ENCODE results near the gene SPI1. TPM values are rescaled to one million over a fixed set of nuclear protein-coding genes. Genes with fewer than 3 reads are reported as not detected.

The SPI1 gene
- total and polyA plus RNA-seq, 2 donors (not counting 1 experiment from before 2014, with no cell fraction given) = 98.3 to 119 TPM

- Histone ChIP-seq H3K9me3 (ENCODE audit: control extremely low read depth in 1 of 3, control insufficient read depth in 2 of 3, insufficient read depth in 1 of 3, low read length in 2 of 3) (no peaks in the 10 kb centered on the region), H3K4me1 (ENCODE audit: control insufficient read depth in 2 of 2, insufficient read depth in 2 of 2, low read length in 2 of 2) (peaks cover 16 to 25% of the 10 kb centered on the region in 2 donors), H4K20me1 (ENCODE audit: control insufficient read depth, insufficient read depth, low read length, poor library complexity, severe bottlenecking) (no peaks in the 10 kb centered on the region), H2AFZ (ENCODE audit: insufficient read depth, low read depth, low read length, poor library complexity, severe bottlenecking) (no peak overlapping the region), H3K4me2 (replicated peaks; ENCODE audit: low read depth, low read length, poor library complexity, severe bottlenecking) (no peak overlapping the region), H3K36me3 (replicated peaks in 1 of 2; ENCODE audit: control extremely low read depth in 1 of 2, control insufficient read depth in 1 of 2, extremely low read depth in 1 of 2, insufficient read depth in 2 of 2, low read length in 1 of 2) (peaks cover 0 to 17% of the 10 kb centered on the region in 2 experiments), H3K27me3 (replicated peaks in 1 of 4; ENCODE audit: control extremely low read depth in 1 of 4, control insufficient read depth in 3 of 4, insufficient read depth in 4 of 4, low read length in 3 of 4) (no peaks in the 10 kb centered on the region), H3K27ac (ENCODE audit: low read length in 2 of 2) (peak overlapping the region in 1 of 2 donors; percentile 30), H3K4me3 (ENCODE audit: control extremely low read depth in 1 of 5, extremely low read depth in 1 of 5, insufficient read depth in 1 of 5, low read depth in 2 of 5, low read length in 4 of 5) (no peak overlapping the region), H3K9ac (ENCODE audit: low read length) (no peak overlapping the region), H3K79me2 (ENCODE audit: control insufficient read depth, insufficient read depth, low read length) (no peaks in the 10 kb centered on the region)
- intact Hi-C loops (cut with micrococcal nuclease) = no loop called here
- ATAC-seq (ENCODE audit: low read depth) (no peak), DNase-seq (peak; percentile 25)
- Mint-ChIP-seq H3K4me1 (peaks cover 25% of the 10 kb centered on the region), H3K9me3 (ENCODE audit: insufficient read depth) (no peaks in the 10 kb centered on the region), H3K4me3 (peak overlapping the region; percentile 53), H3K27ac (peak overlapping the region; percentile 56), H3K27me3 (no peaks in the 10 kb centered on the region)
- CTCF ChIA-PET = interaction anchor here (0.7 to 19.1 kb wide), 24 partner anchors 8 to 443 kb away, joined by 3 to 345 read pairs (median 10); partner anchors contain the start of genes ACP2, ARFGAP2, DDB2 and PSMC3
- 83% methylated on average over 12 of the region's 12 CpGs for WGBS (ENCODE audit: insufficient coverage)
- TF ChIP-seq EZH2 (IDR thresholded peaks at IDR 0.05; ENCODE audit: borderline replicate concordance, insufficient read depth, low read depth, low read length, poor library complexity, severe bottlenecking) = no peak
- POLR2A ChIA-PET = interaction anchor here (1.1 kb wide), 1 partner anchor 32 kb away, joined by 3 read pairs; the partner anchor contains the start of gene SPI1
Measured at GRCh38 chr11:47410370-47411264, 32.3 kb upstream of the SPI1 start.

DNA sequence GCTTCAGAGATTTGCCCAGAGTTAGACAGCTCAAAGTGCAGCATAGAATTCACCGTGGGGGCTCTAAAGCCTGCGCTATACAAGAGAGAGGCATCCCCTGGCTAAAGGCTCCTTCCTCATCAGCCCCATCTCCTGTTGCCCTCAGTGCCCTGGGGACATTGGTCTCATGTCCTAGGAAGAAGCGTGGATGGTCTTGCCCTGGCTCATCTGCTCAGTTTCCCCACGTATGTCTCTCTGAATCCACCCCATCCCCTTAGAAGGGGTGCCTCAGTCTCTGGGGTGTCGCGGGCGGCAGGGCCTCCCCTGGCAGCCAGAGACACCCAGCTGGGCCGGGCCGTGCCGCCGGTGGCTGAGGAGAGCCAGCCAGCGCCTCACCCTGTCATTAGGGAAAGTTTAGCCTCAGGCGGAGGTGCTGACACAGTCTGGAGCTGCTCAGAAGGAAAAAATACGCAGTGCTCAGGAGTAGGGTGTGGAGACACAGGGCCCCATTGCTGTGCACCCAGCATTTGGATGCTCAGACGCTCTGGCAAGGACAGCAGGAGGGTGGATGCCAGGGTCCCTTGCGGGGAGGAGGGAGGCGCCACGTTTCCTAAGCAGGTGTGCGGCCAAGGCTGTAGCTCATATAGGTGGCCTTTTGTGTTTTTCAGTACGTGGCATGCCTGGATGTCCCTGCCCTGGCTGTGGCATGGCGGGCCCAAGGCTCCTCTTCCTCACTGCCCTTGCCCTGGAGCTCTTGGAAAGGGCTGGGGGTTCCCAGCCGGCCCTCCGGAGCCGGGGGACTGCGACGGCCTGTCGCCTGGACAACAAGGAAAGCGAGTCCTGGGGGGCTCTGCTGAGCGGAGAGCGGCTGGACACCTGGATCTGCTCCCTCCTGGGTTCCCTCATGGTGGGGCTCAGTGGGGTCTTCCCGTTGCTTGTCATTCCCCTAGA is 31.4 kb upstream of the SPI1 start:
- H3K4me1 Mint-ChIP-seq = peaks cover 27% of the 10 kb centered on the region
- no peaks in the 10 kb centered on the region for H3K9me3 ChIP-seq (ENCODE audit: control extremely low read depth in 1 of 3, control insufficient read depth in 2 of 3, insufficient read depth in 1 of 3, low read length in 2 of 3)
- H3K9me3 Mint-ChIP-seq (ENCODE audit: insufficient read depth) = no peaks in the 10 kb centered on the region
- no peaks in the 10 kb centered on the region for H3K27me3 Mint-ChIP-seq
- H3K9ac ChIP-seq (ENCODE audit: low read length) = peak overlapping the region; percentile 75
- no peaks in the 10 kb centered on the region for H3K27me3 ChIP-seq (replicated peaks in 1 of 4; ENCODE audit: control extremely low read depth in 1 of 4, control insufficient read depth in 3 of 4, insufficient read depth in 4 of 4, low read length in 3 of 4)
- no peaks in the 10 kb centered on the region for H3K79me2 ChIP-seq (ENCODE audit: control insufficient read depth, insufficient read depth, low read length)
- peak overlapping the region; percentile 94 for H3K27ac Mint-ChIP-seq
- CTCF ChIA-PET = interaction anchor here (0.8 to 19.1 kb wide), 15 partner anchors 11 to 231 kb away, joined by 3 to 345 read pairs (median 6); partner anchors contain the start of genes ACP2, ARFGAP2, DDB2 and MADD
- H3K4me1 ChIP-seq (ENCODE audit: control insufficient read depth in 2 of 2, insufficient read depth in 2 of 2, low read length in 2 of 2) = peaks cover 16 to 25% of the 10 kb centered on the region in 2 donors
- H4K20me1 ChIP-seq (ENCODE audit: control insufficient read depth, insufficient read depth, low read length, poor library complexity, severe bottlenecking) = no peaks in the 10 kb centered on the region
- 95% methylated on average over 28 of the region's 31 CpGs for WGBS (ENCODE audit: insufficient coverage)
- H3K4me3 ChIP-seq (ENCODE audit: control extremely low read depth in 1 of 5, extremely low read depth in 1 of 5, insufficient read depth in 1 of 5, low read depth in 2 of 5, low read length in 4 of 5) = no peak overlapping the region
- POLR2A ChIA-PET = interaction anchor here (0.6 to 1.3 kb wide), 5 partner anchors 16 to 203 kb away, joined by 3 to 9 read pairs (median 5); partner anchors contain the start of genes ACP2 and SPI1
- peak overlapping the region; percentile 74 to 89 for H3K27ac ChIP-seq (ENCODE audit: low read length in 2 of 2)
- intact Hi-C loops (cut with micrococcal nuclease) = loop anchor here (2.0 to 10.0 kb wide), 3 partner anchors 143 to 445 kb away; partner anchors contain the start of genes CELF1 and FNBP4
- TF ChIP-seq, protein P1, sequence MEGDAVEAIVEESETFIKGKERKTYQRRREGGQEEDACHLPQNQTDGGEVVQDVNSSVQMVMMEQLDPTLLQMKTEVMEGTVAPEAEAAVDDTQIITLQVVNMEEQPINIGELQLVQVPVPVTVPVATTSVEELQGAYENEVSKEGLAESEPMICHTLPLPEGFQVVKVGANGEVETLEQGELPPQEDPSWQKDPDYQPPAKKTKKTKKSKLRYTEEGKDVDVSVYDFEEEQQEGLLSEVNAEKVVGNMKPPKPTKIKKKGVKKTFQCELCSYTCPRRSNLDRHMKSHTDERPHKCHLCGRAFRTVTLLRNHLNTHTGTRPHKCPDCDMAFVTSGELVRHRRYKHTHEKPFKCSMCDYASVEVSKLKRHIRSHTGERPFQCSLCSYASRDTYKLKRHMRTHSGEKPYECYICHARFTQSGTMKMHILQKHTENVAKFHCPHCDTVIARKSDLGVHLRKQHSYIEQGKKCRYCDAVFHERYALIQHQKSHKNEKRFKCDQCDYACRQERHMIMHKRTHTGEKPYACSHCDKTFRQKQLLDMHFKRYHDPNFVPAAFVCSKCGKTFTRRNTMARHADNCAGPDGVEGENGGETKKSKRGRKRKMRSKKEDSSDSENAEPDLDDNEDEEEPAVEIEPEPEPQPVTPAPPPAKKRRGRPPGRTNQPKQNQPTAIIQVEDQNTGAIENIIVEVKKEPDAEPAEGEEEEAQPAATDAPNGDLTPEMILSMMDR (IDR thresholded peaks at IDR 0.05) = no peak
- no peak for TF ChIP-seq EZH2 (IDR thresholded peaks at IDR 0.05; ENCODE audit: borderline replicate concordance, insufficient read depth, low read depth, low read length, poor library complexity, severe bottlenecking)
- no peak for ATAC-seq (ENCODE audit: low read depth)
- H3K4me3 Mint-ChIP-seq = peak overlapping the region; percentile 90
- DNase-seq = peak; percentile 36
- H2AFZ ChIP-seq (ENCODE audit: insufficient read depth, low read depth, low read length, poor library complexity, severe bottlenecking) = peak overlapping the region; percentile 99
- H3K36me3 ChIP-seq (replicated peaks in 1 of 2; ENCODE audit: control extremely low read depth in 1 of 2, control insufficient read depth in 1 of 2, extremely low read depth in 1 of 2, insufficient read depth in 2 of 2, low read length in 1 of 2) = peaks cover 0 to 12% of the 10 kb centered on the region in 2 experiments
- H3K4me2 ChIP-seq (replicated peaks; ENCODE audit: low read depth, low read length, poor library complexity, severe bottlenecking) = peak overlapping the region; percentile 98

Data from B cell (primary cell).